Calu3 (cell line): ENCODE data around the gene STK38. TPM values are rescaled to one million over a fixed set of nuclear protein-coding genes. Genes with fewer than 3 reads are reported as not detected.

ENCODE experiments used
- BruUV-seq: library from RNA; stranded (reverse); fragments of 400-500 nt; replicated peaks from 2 replicates; lab custom pipeline; 2021; lab: Mats Ljungman, UMichigan
- CTCF ChIA-PET: fragments of 300-600 bp; sonication (Branson Sonifier 250); formaldehyde crosslinking; loops from one replicate; lab custom pipeline; 2022; ENCODE audit warnings: antibody characterized with exemption; lab: Charles Lee
- DNase-seq: peaks from one replicate; pipeline ENCODE4 v3.0.0; 2022
- H3K27ac Mint-ChIP-seq: one replicate; pipeline ENCODE4 v1.8.0; 2022; ENCODE audit warnings: mixed read lengths; ENCODE audit not compliant: unreplicated experiment
- H3K27me3 Mint-ChIP-seq: one replicate; pipeline ENCODE4 v1.8.0; 2022; ENCODE audit warnings: mixed read lengths; ENCODE audit not compliant: unreplicated experiment
- H3K36me3 Mint-ChIP-seq: one replicate; pipeline ENCODE4 v1.8.0; 2022; ENCODE audit warnings: mild to moderate bottlenecking, moderate library complexity, mixed read lengths; ENCODE audit not compliant: insufficient read depth, unreplicated experiment
- H3K4me1 Mint-ChIP-seq: one replicate; pipeline ENCODE4 v1.8.0; 2022; ENCODE audit warnings: mild to moderate bottlenecking, low read depth, mixed read lengths; ENCODE audit not compliant: unreplicated experiment
- H3K4me3 Mint-ChIP-seq: one replicate; pipeline ENCODE4 v1.8.0; 2022; ENCODE audit warnings: mild to moderate bottlenecking, low read depth, moderate library complexity, mixed read lengths; ENCODE audit not compliant: unreplicated experiment
- H3K9me3 Mint-ChIP-seq: one replicate; pipeline ENCODE4 v1.8.0; 2022; ENCODE audit warnings: low read depth, mixed read lengths; ENCODE audit not compliant: unreplicated experiment
- intact Hi-C: fragments of 100-400 bp; cut with micrococcal nuclease; formaldehyde crosslinking; loops from one replicate; pipeline ENCODE4 v1.10.0; 2022; ENCODE audit not compliant: unreplicated experiment
- total RNA-seq: library from RNA; stranded (reverse); gene quantifications from 2 replicates; pipeline ENCODE4 v1.2.3, GENCODE V29; 2022
- TF ChIP-seq, protein P1 (sequence below): fragments of 200-600 bp; IDR thresholded peaks from one replicate; pipeline ENCODE4 v1.8.0; 2022; ENCODE audit warnings: antibody characterized with exemption; ENCODE audit not compliant: unreplicated experiment

STK38 gene
- total RNA-seq, 1 experiment from 2014 or later = 70.3 TPM

DNA sequence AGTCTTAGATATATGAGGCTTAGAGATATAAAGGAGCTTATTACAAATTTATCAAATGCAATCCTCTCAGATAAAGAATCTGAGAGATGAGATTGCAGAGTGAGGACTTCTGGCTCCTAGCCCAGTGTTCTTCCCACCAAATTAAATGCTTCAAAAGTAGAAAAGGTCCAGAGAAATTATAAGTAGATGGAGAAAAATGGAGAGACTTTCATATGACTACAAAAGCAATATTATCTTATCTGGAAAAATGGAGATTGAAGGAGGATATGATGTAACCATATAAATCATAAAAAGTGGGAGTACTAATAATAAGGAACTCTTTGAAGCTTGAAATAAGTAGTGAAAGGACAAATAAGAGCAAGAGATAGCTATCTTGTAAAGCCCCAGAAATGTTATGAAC, 101.7 kb downstream of the STK38 start:
- no TSS peak for BruUV-seq
- H3K36me3 Mint-ChIP-seq = peaks cover 45% of the 10 kb centered on the region
- CTCF ChIA-PET = interaction anchor here (0.9 kb wide), 1 partner anchor 9 kb away, joined by 4 read pairs; no protein-coding TSS in a partner anchor
- no peaks in the 10 kb centered on the region for H3K27me3 Mint-ChIP-seq
- no peak for DNase-seq
- TF ChIP-seq, protein P1, sequence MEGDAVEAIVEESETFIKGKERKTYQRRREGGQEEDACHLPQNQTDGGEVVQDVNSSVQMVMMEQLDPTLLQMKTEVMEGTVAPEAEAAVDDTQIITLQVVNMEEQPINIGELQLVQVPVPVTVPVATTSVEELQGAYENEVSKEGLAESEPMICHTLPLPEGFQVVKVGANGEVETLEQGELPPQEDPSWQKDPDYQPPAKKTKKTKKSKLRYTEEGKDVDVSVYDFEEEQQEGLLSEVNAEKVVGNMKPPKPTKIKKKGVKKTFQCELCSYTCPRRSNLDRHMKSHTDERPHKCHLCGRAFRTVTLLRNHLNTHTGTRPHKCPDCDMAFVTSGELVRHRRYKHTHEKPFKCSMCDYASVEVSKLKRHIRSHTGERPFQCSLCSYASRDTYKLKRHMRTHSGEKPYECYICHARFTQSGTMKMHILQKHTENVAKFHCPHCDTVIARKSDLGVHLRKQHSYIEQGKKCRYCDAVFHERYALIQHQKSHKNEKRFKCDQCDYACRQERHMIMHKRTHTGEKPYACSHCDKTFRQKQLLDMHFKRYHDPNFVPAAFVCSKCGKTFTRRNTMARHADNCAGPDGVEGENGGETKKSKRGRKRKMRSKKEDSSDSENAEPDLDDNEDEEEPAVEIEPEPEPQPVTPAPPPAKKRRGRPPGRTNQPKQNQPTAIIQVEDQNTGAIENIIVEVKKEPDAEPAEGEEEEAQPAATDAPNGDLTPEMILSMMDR = no peak
- H3K9me3 Mint-ChIP-seq = no peaks in the 10 kb centered on the region
- intact Hi-C loops = no loop called here
- peak overlapping the region; percentile 95 for H3K4me3 Mint-ChIP-seq
- H3K4me1 Mint-ChIP-seq = peaks cover 32% of the 10 kb centered on the region
- H3K27ac Mint-ChIP-seq = no peak overlapping the region

DNA sequence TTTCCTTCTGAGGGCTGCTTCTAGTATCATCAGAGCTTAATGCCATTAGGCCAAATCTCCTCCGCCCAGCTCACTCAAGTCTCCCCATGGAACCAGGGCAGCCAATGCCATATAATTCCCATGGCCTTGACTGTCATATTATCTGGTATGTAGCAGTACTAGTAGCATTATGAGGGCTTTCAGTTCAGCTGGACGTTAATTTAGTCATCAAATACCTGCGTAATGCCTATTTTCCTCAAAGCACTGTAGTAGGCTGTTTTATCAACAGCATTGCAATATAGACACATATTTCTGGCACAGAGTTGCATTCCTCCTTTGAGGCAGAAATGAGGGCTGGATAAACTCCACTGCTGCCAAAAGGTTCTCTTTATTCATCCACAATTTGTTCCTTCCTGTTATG, 102.8 kb downstream of the STK38 start:
- H3K36me3 Mint-ChIP-seq = peaks cover 38% of the 10 kb centered on the region
- H3K4me1 Mint-ChIP-seq = peaks cover 32% of the 10 kb centered on the region
- TF ChIP-seq, protein P1 = no peak
- BruUV-seq = no TSS peak
- H3K27ac Mint-ChIP-seq = peak overlapping the region; percentile 95
- intact Hi-C loops = loop anchor here (5.0 kb wide), 1 partner anchor 148 kb away; the partner anchor contains the start of gene SRSF3
- DNase-seq = no peak
- no peaks in the 10 kb centered on the region for H3K27me3 Mint-ChIP-seq
- no peaks in the 10 kb centered on the region for H3K9me3 Mint-ChIP-seq
- CTCF ChIA-PET = interaction anchor here (1.1 to 2.1 kb wide), 2 partner anchors 21 to 58 kb away, joined by 3 to 11 read pairs; no protein-coding TSS in a partner anchor
- peak overlapping the region; percentile 95 for H3K4me3 Mint-ChIP-seq

Other genes with a start within 250 kb of the STK38 start
- 0.88 and 0.94 TPM in 2 replicates for gene BNIP5, start 210.6 kb downstream of the STK38 start, total RNA-seq
- gene ETV7, start 159.8 kb downstream of the STK38 start, total RNA-seq = 2.6 and 8.7 TPM in 2 replicates
- gene PXT1, start 104.6 kb downstream of the STK38 start, total RNA-seq = 0.21 TPM in 1 of 2 replicates, not detected in the other
- 43.3 and 45.1 TPM in 2 replicates for gene KCTD20, start 104.5 kb downstream of the STK38 start, total RNA-seq
- gene SRSF3, start 46.9 kb upstream of the STK38 start, total RNA-seq = 347 and 370 TPM in 2 replicates
- 26.5 and 33.7 TPM in 2 replicates for gene CDKN1A, start 131.2 kb upstream of the STK38 start, total RNA-seq
- not detected in 2 replicates for gene RAB44, start 150.3 kb upstream of the STK38 start, total RNA-seq